Mesothelial cell of epicardium (in vitro differentiated cells): ENCODE data around the gene STXBP6. TPM values are rescaled to one million over a fixed set of nuclear protein-coding genes. Genes with fewer than 3 reads are reported as not detected.

Source experiments
- DNase-seq, 2 experiments: peaks; one replicate each; pipeline ENCODE4 v3.0.0; 2021; ENCODE audit warnings: low spot score in 2 of 2; ENCODE audit not compliant: unreplicated experiment in 2 of 2
- H3K27ac Mint-ChIP-seq: 2 replicates; pipeline ENCODE4 v1.8.0; 2021; ENCODE audit warnings: mixed read lengths
- H3K27me3 Mint-ChIP-seq: 2 replicates; pipeline ENCODE4 v1.8.0; 2021; ENCODE audit warnings: low read depth, mixed read lengths
- H3K36me3 Mint-ChIP-seq: 2 replicates; pipeline ENCODE4 v1.8.0; 2021; ENCODE audit warnings: mixed read lengths
- H3K4me1 Mint-ChIP-seq: 2 replicates; pipeline ENCODE4 v1.8.0; 2021; ENCODE audit warnings: mixed read lengths
- H3K4me3 Mint-ChIP-seq: 2 replicates; pipeline ENCODE4 v1.8.0; 2021; ENCODE audit warnings: mild to moderate bottlenecking, moderate library complexity, mixed read lengths
- H3K9me3 Mint-ChIP-seq: 2 replicates; pipeline ENCODE4 v1.8.0; 2021; ENCODE audit warnings: mixed read lengths
- total RNA-seq: library from RNA; stranded (reverse); gene quantifications from 3 replicates; pipeline ENCODE4 v1.2.1, GENCODE V29; 2021
- TF ChIP-seq, protein P1 (sequence below): fragments of 200-600 bp; sonication (generic); IDR thresholded peaks from one replicate; pipeline ENCODE4 v1.5.0; 2021; ENCODE audit warnings: antibody characterized with exemption; ENCODE audit not compliant: unreplicated experiment

The STXBP6 gene
- total RNA-seq, 1 donor from 2014 or later: 16.6 TPM

DNA sequence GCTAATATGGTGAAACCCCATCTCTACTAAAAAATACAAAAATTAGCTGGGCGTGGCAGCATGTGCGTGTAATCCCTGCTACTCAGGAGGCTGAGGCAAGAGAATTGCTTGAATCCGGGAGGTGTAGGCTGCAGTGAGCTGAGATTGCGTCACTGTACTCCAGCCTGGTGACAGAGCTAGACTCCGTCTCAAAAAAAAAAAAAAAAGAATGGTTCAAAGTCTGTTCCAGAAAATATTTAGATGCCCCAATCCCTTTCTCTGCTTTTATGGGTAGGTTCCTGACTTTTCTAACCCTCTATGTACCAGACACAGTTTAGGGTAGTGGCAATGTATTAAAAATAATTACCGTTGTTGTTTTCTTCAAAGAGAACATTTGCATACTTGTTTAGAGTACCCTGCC, 161.4 kb downstream of the STXBP6 start:
- Mint-ChIP-seq H3K36me3 (peaks cover 15% of the 10 kb centered on the region), H3K4me3 (no peak overlapping the region), H3K4me1 (no peaks in the 10 kb centered on the region), H3K27ac (no peak overlapping the region), H3K27me3 (no peaks in the 10 kb centered on the region), H3K9me3 (peaks cover 27% of the 10 kb centered on the region)
- TF ChIP-seq, protein P1, sequence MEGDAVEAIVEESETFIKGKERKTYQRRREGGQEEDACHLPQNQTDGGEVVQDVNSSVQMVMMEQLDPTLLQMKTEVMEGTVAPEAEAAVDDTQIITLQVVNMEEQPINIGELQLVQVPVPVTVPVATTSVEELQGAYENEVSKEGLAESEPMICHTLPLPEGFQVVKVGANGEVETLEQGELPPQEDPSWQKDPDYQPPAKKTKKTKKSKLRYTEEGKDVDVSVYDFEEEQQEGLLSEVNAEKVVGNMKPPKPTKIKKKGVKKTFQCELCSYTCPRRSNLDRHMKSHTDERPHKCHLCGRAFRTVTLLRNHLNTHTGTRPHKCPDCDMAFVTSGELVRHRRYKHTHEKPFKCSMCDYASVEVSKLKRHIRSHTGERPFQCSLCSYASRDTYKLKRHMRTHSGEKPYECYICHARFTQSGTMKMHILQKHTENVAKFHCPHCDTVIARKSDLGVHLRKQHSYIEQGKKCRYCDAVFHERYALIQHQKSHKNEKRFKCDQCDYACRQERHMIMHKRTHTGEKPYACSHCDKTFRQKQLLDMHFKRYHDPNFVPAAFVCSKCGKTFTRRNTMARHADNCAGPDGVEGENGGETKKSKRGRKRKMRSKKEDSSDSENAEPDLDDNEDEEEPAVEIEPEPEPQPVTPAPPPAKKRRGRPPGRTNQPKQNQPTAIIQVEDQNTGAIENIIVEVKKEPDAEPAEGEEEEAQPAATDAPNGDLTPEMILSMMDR: no peak
- DNase-seq: no peak

DNA sequence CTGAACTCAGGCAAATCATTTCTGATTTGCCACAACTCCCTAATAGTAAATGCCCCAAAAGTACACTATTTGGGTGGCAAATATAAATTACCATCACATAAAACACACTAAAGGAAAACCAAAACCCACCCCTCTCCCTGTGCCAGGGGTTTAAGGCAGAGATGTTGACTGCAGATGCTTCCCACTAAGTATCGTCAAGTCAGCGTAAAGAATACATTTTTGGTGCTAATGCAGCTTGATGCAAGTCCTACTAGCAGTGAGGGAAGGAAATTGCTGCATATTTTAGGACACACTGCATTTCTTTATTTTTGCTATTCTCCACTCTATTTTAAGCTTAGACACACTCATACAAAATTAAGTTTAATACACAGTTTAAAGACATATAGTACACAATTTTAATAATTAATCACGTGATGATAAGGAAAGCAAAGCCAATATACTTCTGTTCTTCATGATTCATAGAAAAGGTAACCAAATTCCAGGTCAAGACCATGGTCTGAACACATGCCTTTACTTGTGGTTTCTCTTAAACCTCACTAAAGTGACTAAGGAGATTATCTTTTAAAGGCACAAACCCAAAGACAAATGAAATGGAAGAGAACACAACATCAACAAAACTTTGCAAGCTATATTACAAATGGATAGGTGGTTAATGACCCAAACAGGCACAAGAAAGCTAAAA, 162.2 kb downstream of the STXBP6 start:
- DNase-seq: no peak
- H3K9me3 Mint-ChIP-seq: peaks cover 27% of the 10 kb centered on the region
- no peak overlapping the region for H3K27ac Mint-ChIP-seq
- TF ChIP-seq, protein P1: no peak
- no peaks in the 10 kb centered on the region for H3K27me3 Mint-ChIP-seq
- H3K4me3 Mint-ChIP-seq: no peak overlapping the region
- no peaks in the 10 kb centered on the region for H3K4me1 Mint-ChIP-seq
- H3K36me3 Mint-ChIP-seq: peaks cover 15% of the 10 kb centered on the region

DNA sequence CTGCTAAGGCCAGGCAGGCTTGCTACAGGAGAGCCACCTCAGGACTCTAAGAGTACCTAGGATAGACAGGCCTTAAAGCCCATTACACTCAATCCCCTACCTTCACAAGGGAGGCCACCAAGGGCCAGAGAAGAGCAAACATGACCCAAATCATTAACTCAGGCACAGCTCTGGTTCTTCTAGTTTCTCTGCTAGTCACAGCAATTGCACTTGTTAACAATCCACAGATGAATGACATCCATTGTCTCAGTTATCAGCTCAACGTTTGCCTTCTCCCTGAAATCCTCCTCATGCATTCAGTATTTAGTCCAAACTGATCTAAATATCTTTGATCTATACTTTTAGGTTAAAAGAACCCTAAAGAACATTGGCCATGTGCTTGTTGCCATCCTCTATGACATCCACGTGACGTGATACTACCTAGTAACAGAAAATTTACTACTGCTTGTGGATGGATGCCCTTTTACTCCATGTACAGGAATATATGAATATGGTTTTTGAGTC, 164.5 kb downstream of the STXBP6 start:
- Mint-ChIP-seq H3K4me3 (no peak overlapping the region), H3K27ac (no peak overlapping the region), H3K36me3 (peaks cover 9% of the 10 kb centered on the region), H3K27me3 (no peaks in the 10 kb centered on the region), H3K4me1 (no peaks in the 10 kb centered on the region), H3K9me3 (peaks cover 15% of the 10 kb centered on the region)
- TF ChIP-seq, protein P1: no peak
- no peak for DNase-seq

DNA sequence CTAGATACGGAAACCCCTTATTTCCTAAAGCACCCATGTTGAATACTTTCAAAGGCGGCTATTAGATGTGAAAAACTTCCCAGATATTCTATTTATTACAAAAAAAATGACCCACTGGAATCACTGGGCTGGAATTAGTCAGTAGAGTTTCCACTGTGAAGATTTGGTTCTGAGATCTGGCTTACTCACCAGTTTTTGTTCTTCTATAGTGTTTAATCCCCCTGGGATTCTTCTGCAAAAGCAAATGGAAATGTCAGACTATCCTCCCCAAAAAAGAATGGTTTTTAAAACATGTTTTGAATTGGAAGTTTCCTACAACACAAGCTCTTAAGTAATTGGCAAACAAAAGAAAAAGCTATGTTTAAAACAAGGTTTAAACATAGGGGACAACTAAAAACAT, 166.4 kb downstream of the STXBP6 start:
- peaks cover 4% of the 10 kb centered on the region for H3K9me3 Mint-ChIP-seq
- H3K4me3 Mint-ChIP-seq: no peak overlapping the region
- H3K27me3 Mint-ChIP-seq: no peaks in the 10 kb centered on the region
- no peak for DNase-seq
- no peaks in the 10 kb centered on the region for H3K4me1 Mint-ChIP-seq
- H3K36me3 Mint-ChIP-seq: no peaks in the 10 kb centered on the region
- no peak overlapping the region for H3K27ac Mint-ChIP-seq
- TF ChIP-seq, protein P1: no peak

DNA sequence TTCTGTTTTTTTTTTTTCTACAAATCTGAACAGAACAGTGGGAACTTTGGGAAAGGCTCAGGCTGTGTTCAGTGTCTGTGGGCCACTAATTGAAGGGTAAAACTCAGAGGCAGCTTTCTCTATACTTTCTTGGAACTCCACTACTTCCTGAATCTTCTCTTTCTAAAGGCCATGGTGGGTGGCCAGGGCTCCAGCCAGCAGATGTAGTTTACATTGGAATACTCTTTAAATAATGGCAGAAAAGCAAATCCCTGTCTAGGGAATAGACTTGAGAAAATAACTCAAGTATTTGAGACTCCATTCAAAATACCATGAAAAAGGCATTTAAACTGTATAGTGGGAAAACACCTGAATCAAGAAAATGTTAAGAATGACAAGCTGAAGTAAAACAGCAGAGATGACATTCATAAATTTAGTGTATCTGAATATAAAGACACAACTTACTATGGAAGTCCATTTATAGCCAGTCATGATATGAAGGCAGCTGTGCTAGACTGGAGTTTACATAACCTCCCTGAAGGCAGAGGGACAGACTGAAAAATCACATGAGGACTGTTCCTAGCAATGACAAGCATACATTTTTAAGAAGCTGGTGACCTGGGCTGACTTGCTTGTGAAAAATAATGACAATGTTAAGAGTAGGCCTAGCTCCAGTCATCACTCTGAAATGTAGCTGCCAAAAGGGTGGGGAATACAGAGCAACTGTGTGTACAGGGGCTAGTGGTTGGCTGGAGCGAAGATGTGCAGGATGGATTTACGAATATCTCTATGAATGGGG, 168.6 kb downstream of the STXBP6 start:
- TF ChIP-seq, protein P1: no peak
- Mint-ChIP-seq H3K9me3 (peaks cover 4% of the 10 kb centered on the region), H3K27me3 (no peaks in the 10 kb centered on the region), H3K36me3 (no peaks in the 10 kb centered on the region), H3K27ac (no peak overlapping the region), H3K4me1 (peaks cover 3% of the 10 kb centered on the region), H3K4me3 (no peak overlapping the region)
- no peak for DNase-seq
